Nasal cavity respiratory epithelium epithelial cell of viscerocranial mucosa (primary cell): ENCODE results near the gene SKIDA1. TPM values are rescaled to one million over a fixed set of nuclear protein-coding genes. Genes with fewer than 3 reads are reported as not detected.

Source experiments
- total RNA-seq: library from RNA; depleted of rRNA; stranded (reverse); fragments of >200 nt; gene quantifications from 2 replicates; pipeline ENCODE4 v1.2.3, GENCODE V29; 2014

SKIDA1 gene
- total RNA-seq, result under 0.01 and 0.07 TPM in 2 replicates

DNA sequence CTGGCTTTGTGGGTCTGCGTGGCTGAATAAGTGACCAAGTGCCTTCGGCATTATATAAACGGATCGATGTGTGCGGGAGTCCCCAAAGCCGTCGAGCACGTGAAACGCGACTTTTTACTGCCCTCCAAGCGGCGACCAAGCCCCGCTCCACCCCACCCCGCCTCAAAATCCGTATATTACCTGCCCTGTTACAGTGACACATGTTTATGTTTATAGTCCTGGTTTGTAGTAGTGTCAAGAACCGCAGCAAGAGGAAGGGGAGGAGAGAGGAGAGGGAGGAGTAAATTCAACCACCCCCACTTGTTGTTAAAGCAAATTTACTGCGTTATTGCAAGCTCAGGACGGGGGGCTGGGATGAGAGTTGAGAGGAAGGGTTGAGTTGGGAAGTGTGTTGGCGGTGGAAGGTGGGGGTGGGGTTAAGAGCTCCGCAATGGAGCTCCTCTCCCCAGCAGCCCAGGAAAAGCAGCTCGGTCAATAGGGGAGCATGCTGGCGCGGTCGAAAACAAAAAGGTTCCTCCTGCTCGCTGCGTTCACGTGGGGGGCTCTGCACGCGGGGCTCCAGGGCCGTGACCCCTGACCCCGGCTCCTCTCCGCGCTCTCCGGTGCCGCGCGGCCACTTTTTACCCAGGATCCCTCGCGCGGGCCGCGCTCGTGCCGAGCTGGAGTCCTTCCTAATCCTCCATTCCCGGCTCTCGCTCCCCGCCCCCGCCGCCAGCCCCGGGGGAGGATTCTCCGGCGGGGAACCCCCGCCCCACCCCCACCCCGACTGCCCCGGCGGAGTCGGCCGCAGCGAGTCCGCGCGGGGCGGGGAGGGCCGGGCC, at the start of gene SKIDA1:
TSS of gene SKIDA1 (minus strand) at position 316 of the 821 bp plus-strand sequence. CDS start 7,860 bp downstream, outside the sequence.

GRCh38 chr10:21533467-21534279, 8.2 kb upstream of the SKIDA1 start, which contains the start of gene MLLT10:
Gene MLLT10 (plus strand): TSS chr10:21534232. CDS start chr10:21534645, 413 bp downstream.

Other genes starting within 250 kb of the SKIDA1 start
- gene MLLT10, start 8.6 kb upstream of the SKIDA1 start, total RNA-seq, result 43.1 and 60.5 TPM in 2 replicates